ENCODE measurements around the gene DGLUCY.

- TF ChIP-seq, protein P1, sequence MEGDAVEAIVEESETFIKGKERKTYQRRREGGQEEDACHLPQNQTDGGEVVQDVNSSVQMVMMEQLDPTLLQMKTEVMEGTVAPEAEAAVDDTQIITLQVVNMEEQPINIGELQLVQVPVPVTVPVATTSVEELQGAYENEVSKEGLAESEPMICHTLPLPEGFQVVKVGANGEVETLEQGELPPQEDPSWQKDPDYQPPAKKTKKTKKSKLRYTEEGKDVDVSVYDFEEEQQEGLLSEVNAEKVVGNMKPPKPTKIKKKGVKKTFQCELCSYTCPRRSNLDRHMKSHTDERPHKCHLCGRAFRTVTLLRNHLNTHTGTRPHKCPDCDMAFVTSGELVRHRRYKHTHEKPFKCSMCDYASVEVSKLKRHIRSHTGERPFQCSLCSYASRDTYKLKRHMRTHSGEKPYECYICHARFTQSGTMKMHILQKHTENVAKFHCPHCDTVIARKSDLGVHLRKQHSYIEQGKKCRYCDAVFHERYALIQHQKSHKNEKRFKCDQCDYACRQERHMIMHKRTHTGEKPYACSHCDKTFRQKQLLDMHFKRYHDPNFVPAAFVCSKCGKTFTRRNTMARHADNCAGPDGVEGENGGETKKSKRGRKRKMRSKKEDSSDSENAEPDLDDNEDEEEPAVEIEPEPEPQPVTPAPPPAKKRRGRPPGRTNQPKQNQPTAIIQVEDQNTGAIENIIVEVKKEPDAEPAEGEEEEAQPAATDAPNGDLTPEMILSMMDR (IDR thresholded peaks at IDR 0.05 in 8 of 11, conservative IDR thresholded peaks at IDR 0.05 in 3 of 11): no peak
- TF ChIP-seq POLR2AphosphoS5 (IDR thresholded peaks at IDR 0.05): peak; percentile 27 to 74 (median 29)
Observed at GRCh38 chr14:91246051-91246852, 132.4 kb downstream of the DGLUCY start.

All from spleen (tissue), 7 donors.